H1 (cell line): ENCODE results near the gene ERCC1. TPM values are rescaled to one million over a fixed set of nuclear protein-coding genes. Genes with fewer than 3 reads are reported as not detected.

Experiments
- ATF2 ChIP-seq: IDR thresholded peaks from 2 replicates; pipeline ENCODE4 v1.6.1; 2012; ENCODE audit warnings: low read length, inconsistent platforms
- CBX5 ChIP-seq: fragments of 300-800, 300-1000 bp; sonication (generic); IDR thresholded peaks from 2 replicates; pipeline ENCODE4 v1.7.1; 2016; ENCODE audit warnings: antibody characterized with exemption, low read length, low read depth
- CHD2 ChIP-seq: IDR thresholded peaks from 2 replicates; pipeline ENCODE4 v1.6.1; 2012; ENCODE audit warnings: low read length, improper control_type of control experiment
- CREB1 ChIP-seq: IDR thresholded peaks from 2 replicates; pipeline ENCODE4 v1.6.1; 2012; ENCODE audit warnings: inconsistent platforms
- CTCF ChIP-seq, 3 experiments: IDR thresholded peaks; 1 replicate in 2 of 3; 2 replicates in 1 of 3; pipeline versions ENCODE4 v1.5.1 to v1.6.1; 2011; ENCODE audit warnings: low read length in 3 of 3, mild to moderate bottlenecking in 3 of 3, inconsistent platforms in 2 of 3, low read depth in 1 of 3, moderate library complexity in 1 of 3; ENCODE audit not compliant: insufficient read depth in 1 of 3; ENCODE audit errors: control extremely low read depth in 1 of 3
- E2F6 ChIP-seq: IDR thresholded peaks from 2 replicates; pipeline ENCODE4 v1.6.1; 2012; ENCODE audit warnings: inconsistent platforms
- HDAC2 ChIP-seq, 2 experiments: fragments of 300-600 bp in 1 of 2; sonication (generic) in 1 of 2; IDR thresholded peaks; 2 replicates each; pipeline ENCODE4 v1.6.1; 2011 to 2012; ENCODE audit warnings: low read depth in 2 of 2, low read length in 2 of 2, mild to moderate bottlenecking in 2 of 2, moderate library complexity in 2 of 2, borderline replicate concordance in 1 of 2, inconsistent platforms in 1 of 2
- KDM4A ChIP-seq: IDR thresholded peaks from one replicate; pipeline ENCODE4 v1.7.1; 2012; ENCODE audit warnings: low read depth, mild to moderate bottlenecking, moderate library complexity, low read length, inconsistent platforms; ENCODE audit not compliant: severe bottlenecking
- PHF8 ChIP-seq: fragments of 200-600 bp; sonication (generic); conservative IDR thresholded peaks from 2 replicates; pipeline ENCODE4 v1.7.1; 2012; ENCODE audit warnings: low read depth, mild to moderate bottlenecking, inconsistent platforms, low read length, moderate library complexity
- POLR2A ChIP-seq, 2 experiments: IDR thresholded peaks; 1 replicate in 1 of 2; 2 replicates in 1 of 2; pipeline ENCODE4 v1.6.1; 2011; ENCODE audit warnings: low read depth in 2 of 2, low read length in 2 of 2, mild to moderate bottlenecking in 2 of 2; ENCODE audit errors: control extremely low read depth in 1 of 2
- POLR2AphosphoS5 ChIP-seq: IDR thresholded peaks from 2 replicates; pipeline ENCODE4 v1.6.1; 2011; ENCODE audit warnings: low read depth, low read length
- RFX5 ChIP-seq: IDR thresholded peaks from 2 replicates; pipeline ENCODE4 v1.6.1; 2011; ENCODE audit warnings: low read depth, low read length, improper control_type of control experiment, borderline replicate concordance
- SIN3A ChIP-seq, 2 experiments: IDR thresholded peaks in 1 of 2; conservative IDR thresholded peaks in 1 of 2; 2 replicates each; pipeline ENCODE4 v1.6.1; 2011 to 2012; ENCODE audit warnings: low read length in 2 of 2, improper control_type of control experiment in 1 of 2, low read depth in 1 of 2, mild to moderate bottlenecking in 1 of 2
- SP1 ChIP-seq: IDR thresholded peaks from 2 replicates; pipeline ENCODE4 v1.6.1; 2011; ENCODE audit warnings: low read depth, low read length
- SP4 ChIP-seq: IDR thresholded peaks from 2 replicates; pipeline ENCODE4 v1.6.1; 2012; ENCODE audit warnings: low read length, inconsistent platforms
- TBP ChIP-seq: IDR thresholded peaks from 2 replicates; pipeline ENCODE4 v1.6.1; 2011; ENCODE audit warnings: low read depth, low read length, improper control_type of control experiment
- TCF12 ChIP-seq: IDR thresholded peaks from 2 replicates; pipeline ENCODE4 v1.6.1; 2011; ENCODE audit warnings: low read depth, mild to moderate bottlenecking, low read length
- ZNF274 ChIP-seq: IDR thresholded peaks from 2 replicates; pipeline ENCODE4 v1.7.0; 2012; ENCODE audit warnings: low read length, borderline replicate concordance; ENCODE audit errors: extremely low read depth
- polyA plus RNA-seq, 7 experiments: library from polyadenylated mRNA; depleted of rRNA in 3 of 7; stranded (reverse) in 5 of 7; unstranded in 2 of 7; fragments of >200 nt in 5 of 7; fragments of 200-250 nt in 2 of 7; gene quantifications; 1 replicate in 5 of 7; 2 replicates in 1 of 7; 4 replicates in 1 of 7; pipeline versions ENCODE4 v1.2.1 to v1.2.3, GENCODE V29; 2011 to 2013; ENCODE audit warnings: missing spikeins in 2 of 7, mixed read lengths in 2 of 7
- total RNA-seq: library from RNA; stranded (reverse); fragmentation: NEBNext Ultra II Directional; extraction: Animal tissue kit (Norgen Biotek cat#: 25700); gene quantifications from 2 replicates; pipeline ENCODE4 v1.2.1, GENCODE V29; 2021
- TF ChIP-seq, protein P1 (sequence below): IDR thresholded peaks from 2 replicates; pipeline ENCODE4 v1.6.1; 2011; ENCODE audit warnings: low read length, improper control_type of control experiment

ERCC1 gene
- total and polyA plus RNA-seq, 2 of the 8 experiments (the other 6 are each of a cell fraction or from before 2014, with no cell fraction given) = 44.7 to 94.2 TPM

DNA sequence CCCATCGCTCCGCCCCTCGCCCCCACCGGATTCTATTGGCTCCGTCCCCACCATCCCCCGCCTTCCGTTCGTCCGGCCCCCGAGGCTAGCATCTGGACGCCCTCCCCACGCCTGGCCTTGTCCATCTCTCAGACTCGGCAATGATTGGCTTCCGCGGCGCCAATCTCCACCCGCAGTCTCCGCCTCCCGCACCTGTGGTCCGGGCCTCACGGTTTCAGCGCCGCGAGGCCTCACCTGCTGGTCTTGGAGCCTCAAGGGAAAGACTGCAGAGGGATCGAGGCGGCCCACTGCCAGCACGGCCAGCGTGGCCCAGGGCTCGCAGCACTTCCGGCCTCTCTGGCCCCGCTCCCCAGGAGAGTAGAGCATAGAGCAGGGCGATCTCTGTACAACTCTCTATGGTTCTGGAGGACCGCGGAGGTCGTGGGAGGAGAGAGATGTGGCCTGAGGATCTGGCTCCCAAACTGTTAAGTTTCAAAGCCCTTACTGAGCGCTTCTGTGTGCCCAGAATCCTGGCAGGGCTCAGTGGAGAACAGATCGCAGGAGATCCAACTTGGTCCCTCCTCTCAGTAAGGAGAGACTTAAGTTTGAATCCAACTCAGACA is at the start of gene ERCC1 (continued):
- peak; percentile 95 for TF ChIP-seq SP4
- TF ChIP-seq ZNF274 = no peak
- peak; percentile 22 for TF ChIP-seq KDM4A
- TF ChIP-seq RFX5 = no peak
- 0 out of 4 replicates have a peak, but pooled peaks of 1 of the 2 experiments have one; percentile 59 for TF ChIP-seq HDAC2 (IDR thresholded peaks at IDR 0.05; ENCODE audit: borderline replicate concordance in 1 of 2, low read depth in 2 of 2, low read length in 2 of 2)
- peak; percentile 93 for TF ChIP-seq PHF8
- TF ChIP-seq TCF12 = peak; percentile 91
- peak; percentile 85 for TF ChIP-seq POLR2AphosphoS5
- TF ChIP-seq SP1 = peak; percentile 84
- peak; percentile 44 for TF ChIP-seq CREB1
- TF ChIP-seq ATF2 = peak; percentile 7; the same call in 1 of the 2 replicates
- TF ChIP-seq POLR2A (IDR thresholded peaks at IDR 0.05; ENCODE audit: control extremely low read depth in 1 of 2, low read depth in 2 of 2, low read length in 2 of 2) = peak; percentile 62 to 67; a peak in 2 of 3 replicates
- peak; percentile 73 for TF ChIP-seq CHD2
- TF ChIP-seq CBX5 = no peak
- TF ChIP-seq SIN3A (conservative IDR thresholded peaks at IDR 0.05 in 1 of 2, IDR thresholded peaks at IDR 0.05 in 1 of 2; ENCODE audit: low read depth in 1 of 2, low read length in 2 of 2) = no peak; a peak in 1 of 4 replicates
- TF ChIP-seq E2F6 = peak; percentile 79
- no peak for TF ChIP-seq CTCF (IDR thresholded peaks at IDR 0.05; ENCODE audit: control extremely low read depth in 1 of 3, insufficient read depth in 1 of 3, low read depth in 1 of 3, low read length in 3 of 3)
- peak; percentile 91 for TF ChIP-seq TBP
- TF ChIP-seq, protein P1, sequence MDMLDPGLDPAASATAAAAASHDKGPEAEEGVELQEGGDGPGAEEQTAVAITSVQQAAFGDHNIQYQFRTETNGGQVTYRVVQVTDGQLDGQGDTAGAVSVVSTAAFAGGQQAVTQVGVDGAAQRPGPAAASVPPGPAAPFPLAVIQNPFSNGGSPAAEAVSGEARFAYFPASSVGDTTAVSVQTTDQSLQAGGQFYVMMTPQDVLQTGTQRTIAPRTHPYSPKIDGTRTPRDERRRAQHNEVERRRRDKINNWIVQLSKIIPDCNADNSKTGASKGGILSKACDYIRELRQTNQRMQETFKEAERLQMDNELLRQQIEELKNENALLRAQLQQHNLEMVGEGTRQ = no peak
